NT2/D1 (cell line): ENCODE results near the gene BEST4.

Source experiments
- SUZ12 ChIP-seq: IDR thresholded peaks from 2 replicates; pipeline ENCODE4 v1.6.1; 2011; ENCODE audit not compliant: insufficient read length, insufficient read depth; ENCODE audit errors: extremely low read depth
- YY1 ChIP-seq: IDR thresholded peaks from 2 replicates; pipeline ENCODE4 v1.6.1; 2011; ENCODE audit not compliant: insufficient read length, insufficient read depth
- ZNF274 ChIP-seq: IDR thresholded peaks from 2 replicates; pipeline ENCODE4 v1.6.1; 2011; ENCODE audit warnings: mild to moderate bottlenecking, low read depth, low read length

- TF ChIP-seq YY1 = no peak
- no peak for TF ChIP-seq ZNF274
- no peak for TF ChIP-seq SUZ12
These were observed 28.9 kb downstream of the BEST4 start for GRCh38 chr1:44759077-44759476.
